Psoas muscle (tissue), 8 donors: ENCODE data around the gene CDK5RAP1. TPM values are rescaled to one million over a fixed set of nuclear protein-coding genes. Genes with fewer than 3 reads are reported as not detected.

Experiments
- ATAC-seq, 4 donors: fragments of 200-7000 bp; cut with Tn5 transposase; one replicate each; pipeline ENCODE4 v1.9.1; 2020; ENCODE audit warnings: moderate library complexity in 3 of 4, mild to moderate bottlenecking in 2 of 4
- DNase-seq, 2 donors: peaks; one replicate each; pipeline ENCODE4 v3.0.0-alpha.2; 2020
- H3K27ac ChIP-seq: fragments of 200-600 bp; one replicate; pipeline ENCODE4 v1.8.0; 2022
- H3K27me3 ChIP-seq, 3 donors: fragments of 200-600 bp in 1 of 3; one replicate each; pipeline versions ENCODE4 v1.6.1 to v1.8.0; 2013 to 2022; ENCODE audit warnings: low read length in 2 of 3, mild to moderate bottlenecking in 2 of 3, moderate library complexity in 1 of 3; ENCODE audit not compliant: insufficient read depth in 3 of 3
- H3K36me3 ChIP-seq, 2 donors: fragments of 200-600 bp in 1 of 2; one replicate each; pipeline versions ENCODE4 v1.6.1 to v1.8.0; 2013 to 2022; ENCODE audit warnings: low read depth in 1 of 2, mild to moderate bottlenecking in 1 of 2, moderate library complexity in 1 of 2; ENCODE audit not compliant: insufficient read depth in 1 of 2
- H3K4me1 ChIP-seq: fragments of 200-600 bp; one replicate; pipeline ENCODE4 v1.8.0; 2022
- H3K4me3 ChIP-seq: fragments of 200-600 bp; one replicate; pipeline ENCODE4 v1.8.0; 2022; ENCODE audit warnings: mild to moderate bottlenecking
- H3K9me3 ChIP-seq: fragments of 200-600 bp; one replicate; pipeline ENCODE4 v1.8.0; 2022
- WGBS, 3 donors: extraction: QIAGEN DNeasy Blood & Tissue Kit; methylation state at CpG; one replicate each; pipeline versions ENCODE4 v1.1.6 to v1.1.7; 2013; 5-methylcytosine and 5-hydroxymethylcytosine counted together
- intact Hi-C, 2 donors: fragments of 100-400 bp; cut with DNase I; formaldehyde crosslinking; loops; one replicate each; pipeline versions ENCODE4 v1.11.0 to v1.14.2; 2022
- polyA plus RNA-seq, 3 donors: library from polyadenylated mRNA; stranded (reverse); fragments of 200-250 nt; gene quantifications; one replicate each; pipeline ENCODE4 v1.2.3, GENCODE V29; 2013
- total RNA-seq, 4 donors: library from RNA; stranded (reverse); fragmentation: NEBNext Ultra II Directional in 2 of 4; extraction: Animal tissue kit (Norgen Biotek cat#: 25700) in 2 of 4; gene quantifications; one replicate each; pipeline versions ENCODE4 v1.2.1 to v1.2.4, GENCODE V29; 2021 to 2023
- TF ChIP-seq, protein P1 (sequence below): fragments of 200-600 bp; IDR thresholded peaks from one replicate; pipeline ENCODE4 v1.8.0; 2022; ENCODE audit warnings: antibody characterized with exemption
- donor health status: healthy with polysubstance abuse.
- donor health status: DM: no; HTN: no; CAD: no; lungs with moderate emphysema.
- donor health status: Bipolar disorder and iron deficiency.
- donor health status: healthy.
- donor health status: DM: yes; HTN: yes; CAD: no.
- donor health status: DM: no; HTN: no; CAD: no.
- donor health status: DM: no; HTN: no; CAD: no.
- donor health status: DM: yes; HTN: yes; CAD: no.

CDK5RAP1 gene
- total and polyA plus RNA-seq, 7 donors = 14.7 to 43.3 (median 25.8) TPM

GRCh38 chr20:33373735-33374605 is 27.3 kb downstream of the CDK5RAP1 start:
- no peak overlapping the region for H3K4me3 ChIP-seq
- intact Hi-C loops = loop anchor here in 1 of 2 donors (5.0 kb wide), 1 partner anchor 1792 kb away; no protein-coding TSS in a partner anchor
- no peaks in the 10 kb centered on the region for H3K9me3 ChIP-seq
- DNase-seq = no peak
- no peaks in the 10 kb centered on the region for H3K27me3 ChIP-seq
- peaks cover 16 to 92% of the 10 kb centered on the region in 2 donors for H3K36me3 ChIP-seq
- 97 to 98% (median 98%) methylated on average over 4 of the region's 4 CpGs for WGBS, 3 donors
- TF ChIP-seq, protein P1, sequence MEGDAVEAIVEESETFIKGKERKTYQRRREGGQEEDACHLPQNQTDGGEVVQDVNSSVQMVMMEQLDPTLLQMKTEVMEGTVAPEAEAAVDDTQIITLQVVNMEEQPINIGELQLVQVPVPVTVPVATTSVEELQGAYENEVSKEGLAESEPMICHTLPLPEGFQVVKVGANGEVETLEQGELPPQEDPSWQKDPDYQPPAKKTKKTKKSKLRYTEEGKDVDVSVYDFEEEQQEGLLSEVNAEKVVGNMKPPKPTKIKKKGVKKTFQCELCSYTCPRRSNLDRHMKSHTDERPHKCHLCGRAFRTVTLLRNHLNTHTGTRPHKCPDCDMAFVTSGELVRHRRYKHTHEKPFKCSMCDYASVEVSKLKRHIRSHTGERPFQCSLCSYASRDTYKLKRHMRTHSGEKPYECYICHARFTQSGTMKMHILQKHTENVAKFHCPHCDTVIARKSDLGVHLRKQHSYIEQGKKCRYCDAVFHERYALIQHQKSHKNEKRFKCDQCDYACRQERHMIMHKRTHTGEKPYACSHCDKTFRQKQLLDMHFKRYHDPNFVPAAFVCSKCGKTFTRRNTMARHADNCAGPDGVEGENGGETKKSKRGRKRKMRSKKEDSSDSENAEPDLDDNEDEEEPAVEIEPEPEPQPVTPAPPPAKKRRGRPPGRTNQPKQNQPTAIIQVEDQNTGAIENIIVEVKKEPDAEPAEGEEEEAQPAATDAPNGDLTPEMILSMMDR = no peak
- no peaks in the 10 kb centered on the region for H3K4me1 ChIP-seq
- H3K27ac ChIP-seq = no peak overlapping the region
- no peak for ATAC-seq

DNA sequence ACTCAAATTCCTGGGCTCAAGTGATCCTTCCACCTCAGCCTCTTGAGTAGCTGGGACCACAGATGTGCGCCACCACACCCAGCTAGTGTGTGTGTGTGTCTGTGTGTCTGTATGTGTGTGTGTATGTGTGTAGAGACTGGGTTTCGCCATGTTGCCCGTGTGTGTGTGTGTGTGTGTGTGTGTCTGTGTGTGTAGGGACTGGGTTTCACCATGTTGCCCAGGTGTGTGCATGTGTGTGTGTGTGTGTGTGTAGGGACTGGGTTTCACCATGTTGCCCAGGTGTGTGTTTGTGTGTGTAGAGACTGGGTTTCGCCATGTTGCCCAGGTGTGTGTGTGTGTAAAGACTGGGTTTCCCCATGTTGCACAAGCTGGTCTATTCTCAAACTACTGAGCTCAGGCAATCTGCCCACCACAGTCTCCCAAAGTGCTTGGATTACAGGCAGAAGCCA is 28.3 kb downstream of the CDK5RAP1 start:
- H3K27me3 ChIP-seq = no peaks in the 10 kb centered on the region
- intact Hi-C loops = loop anchor here in 1 of 2 donors (5.0 kb wide), 1 partner anchor 1791 kb away; no protein-coding TSS in a partner anchor
- no peaks in the 10 kb centered on the region for H3K4me1 ChIP-seq
- H3K27ac ChIP-seq = no peak overlapping the region
- no peak overlapping the region for H3K4me3 ChIP-seq
- H3K9me3 ChIP-seq = no peaks in the 10 kb centered on the region
- no peak for DNase-seq
- no peak for ATAC-seq
- WGBS, 3 donors = 91 to 95% (median 94%) methylated on average over 4 of the region's 4 CpGs
- TF ChIP-seq, protein P1 = no peak
- H3K36me3 ChIP-seq = peaks cover 16 to 92% of the 10 kb centered on the region in 2 donors

- ATAC-seq = no peak
- WGBS, 3 donors = 92 to 94% (median 93%) methylated on average over 8 of the region's 8 CpGs
- Histone ChIP-seq H3K9me3 (no peaks in the 10 kb centered on the region), H3K4me3 (no peak overlapping the region), H3K27me3 (no peaks in the 10 kb centered on the region), H3K27ac (no peak overlapping the region), H3K36me3 (peaks cover 14 to 93% of the 10 kb centered on the region in 2 donors), H3K4me1 (no peaks in the 10 kb centered on the region)
- TF ChIP-seq, protein P1 = no peak
- no peak for DNase-seq
- intact Hi-C loops = loop anchor here in 1 of 2 donors (5.0 kb wide), 1 partner anchor 1788 kb away; no protein-coding TSS in a partner anchor
Measured at GRCh38 chr20:33370291-33370690, 31.0 kb downstream of the CDK5RAP1 start.

DNA sequence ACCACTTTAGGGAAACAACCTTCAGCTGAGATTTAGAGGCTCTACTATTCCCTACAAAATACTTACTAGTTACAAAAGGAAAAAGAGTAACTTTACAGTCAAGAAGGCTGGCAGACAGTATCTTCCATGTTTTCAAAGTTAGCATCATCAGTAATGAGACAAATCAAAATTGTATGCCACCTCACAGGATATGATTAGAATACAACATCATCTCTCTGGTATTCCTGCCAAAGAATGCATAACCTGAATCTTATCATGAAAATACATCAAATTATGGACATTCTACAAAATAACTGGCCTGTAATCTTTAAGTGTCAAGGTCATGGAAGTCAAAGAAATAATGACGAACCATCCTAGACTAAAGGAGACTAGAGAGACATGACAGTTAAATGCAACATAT is 38.4 kb downstream of the CDK5RAP1 start:
- 76 to 85% (median 77%) methylated on average over 1 of the region's 1 CpG for WGBS, 3 donors
- Histone ChIP-seq H3K4me1 (no peaks in the 10 kb centered on the region), H3K4me3 (no peak overlapping the region), H3K9me3 (no peaks in the 10 kb centered on the region), H3K27ac (no peak overlapping the region), H3K27me3 (no peaks in the 10 kb centered on the region), H3K36me3 (peaks cover 9 to 98% of the 10 kb centered on the region in 2 donors)
- DNase-seq (no peak), ATAC-seq (no peak)
- TF ChIP-seq, protein P1 = no peak
- intact Hi-C loops = no loop called here
